Measurements from ENCODE around the gene SELENOM.
"Not testable (repeated sequence)": the region's sequence is repeated elsewhere in the genome, so short reads cannot be mapped to it uniquely, and the experiment has no call there.

Gene SELENOM

DNA sequence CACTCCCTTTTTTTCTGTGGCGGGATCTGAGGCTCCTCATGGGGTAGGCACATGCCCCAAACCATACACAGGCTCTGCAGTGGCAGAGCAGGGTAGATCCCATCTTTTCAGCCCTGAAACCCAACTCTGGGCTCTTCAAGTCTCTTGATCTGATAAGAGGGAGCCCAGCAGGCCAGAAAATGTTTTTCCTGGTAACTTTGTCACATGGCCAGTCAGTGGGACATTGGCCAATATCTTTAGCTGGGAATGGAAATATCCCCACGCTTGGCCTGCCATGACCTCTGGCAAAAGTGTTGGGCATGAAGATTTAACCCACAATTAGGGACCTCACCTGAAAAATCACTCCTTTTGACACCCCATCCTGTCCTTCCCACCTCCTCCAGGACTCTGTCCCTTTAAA is 23.5 kb upstream of the SELENOM start:
- no peak for DNase-seq

DNA sequence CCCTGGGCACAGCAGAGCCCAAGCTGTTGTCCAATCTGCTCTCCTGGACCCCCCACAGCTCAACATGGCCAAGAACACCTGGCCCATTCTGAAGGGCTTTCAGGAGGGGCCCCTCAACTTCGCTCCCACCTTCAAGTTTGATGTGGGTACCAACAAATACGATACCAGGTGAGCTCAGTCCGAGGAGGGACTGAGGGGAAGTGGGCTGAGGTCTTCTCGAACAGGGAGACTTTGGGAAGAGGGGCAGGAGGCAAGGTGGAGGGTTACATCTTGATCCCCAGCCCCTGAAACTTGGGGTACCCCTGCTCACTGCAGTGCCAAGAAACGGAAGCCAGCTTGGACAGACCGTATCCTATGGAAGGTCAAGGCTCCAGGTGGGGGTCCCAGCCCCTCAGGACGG is 20.8 kb upstream of the SELENOM start:
- DNase-seq = no peak

DNA sequence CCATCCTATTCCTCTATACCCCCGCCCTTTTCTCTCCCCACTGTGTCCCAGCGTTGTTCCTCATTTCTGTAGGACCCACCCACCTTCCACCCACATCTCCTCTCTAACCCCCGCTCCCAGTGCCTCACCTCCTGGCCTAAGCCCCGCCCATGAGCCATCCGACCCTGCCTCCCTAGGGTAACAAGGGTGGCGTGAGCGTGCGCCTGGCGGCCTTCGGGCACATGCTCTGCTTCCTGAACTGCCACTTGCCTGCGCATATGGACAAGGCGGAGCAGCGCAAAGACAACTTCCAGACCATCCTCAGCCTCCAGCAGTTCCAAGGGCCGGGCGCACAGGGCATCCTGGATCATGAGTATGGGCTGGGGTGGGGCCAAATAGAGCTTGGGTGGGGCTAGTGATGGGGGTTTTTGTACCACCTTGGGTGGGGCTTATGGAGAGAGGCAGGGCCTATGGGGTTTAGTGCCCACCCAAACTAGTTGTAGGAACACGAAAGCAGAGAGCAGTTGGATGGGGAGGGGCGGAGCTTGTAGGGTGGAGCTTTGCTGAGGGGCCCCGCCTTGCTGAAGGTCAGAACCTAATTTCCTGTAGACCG is 19.9 kb upstream of the SELENOM start:
- no peak for DNase-seq

DNA sequence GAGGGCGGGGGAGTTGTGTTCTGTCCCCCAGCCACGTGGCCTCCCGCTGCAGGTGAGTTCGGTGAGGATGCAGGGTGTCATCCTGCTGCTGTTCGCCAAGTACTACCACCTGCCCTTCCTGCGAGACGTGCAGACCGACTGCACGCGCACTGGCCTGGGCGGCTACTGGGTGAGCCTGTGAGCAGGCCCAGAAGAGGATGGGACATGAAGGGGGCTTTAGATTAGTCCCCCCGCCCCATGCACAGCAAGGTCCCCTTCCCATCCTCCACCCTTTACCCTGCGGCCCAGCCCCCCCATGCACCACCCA is 19.5 kb upstream of the SELENOM start:
- DNase-seq = no peak

DNA sequence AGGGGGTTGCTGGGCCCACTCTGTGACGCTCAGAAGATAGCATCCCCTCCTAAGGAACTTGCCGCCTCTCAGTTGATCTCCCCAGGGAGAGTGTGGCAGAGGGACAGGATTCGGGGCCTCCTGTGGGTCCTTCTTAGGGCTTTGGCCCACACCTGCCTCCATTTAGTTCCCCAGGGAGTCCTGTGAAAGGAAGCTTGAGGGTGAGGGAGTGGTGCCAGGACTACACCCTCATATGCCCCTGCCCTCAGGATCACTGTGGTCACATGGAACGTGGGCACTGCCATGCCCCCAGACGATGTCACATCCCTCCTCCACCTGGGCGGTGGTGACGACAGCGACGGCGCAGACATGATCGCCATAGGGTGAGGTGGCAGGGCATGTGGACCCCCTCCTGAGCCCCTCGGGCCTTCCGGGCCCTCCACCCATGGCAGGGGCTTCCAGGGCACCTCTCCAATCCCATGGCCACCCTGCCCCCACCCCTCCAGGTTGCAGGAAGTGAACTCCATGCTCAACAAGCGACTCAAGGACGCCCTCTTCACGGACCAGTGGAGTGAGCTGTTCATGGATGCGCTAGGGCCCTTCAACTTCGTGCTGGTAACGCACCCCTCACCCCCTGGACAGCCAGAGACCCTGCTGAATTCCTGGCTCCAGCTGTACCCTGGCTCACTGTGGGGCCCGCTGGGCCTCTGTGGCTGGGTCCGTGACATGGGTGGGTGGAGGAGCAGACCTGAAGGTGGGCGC is 18.9 kb upstream of the SELENOM start:
- DNase-seq = no peak

DNA sequence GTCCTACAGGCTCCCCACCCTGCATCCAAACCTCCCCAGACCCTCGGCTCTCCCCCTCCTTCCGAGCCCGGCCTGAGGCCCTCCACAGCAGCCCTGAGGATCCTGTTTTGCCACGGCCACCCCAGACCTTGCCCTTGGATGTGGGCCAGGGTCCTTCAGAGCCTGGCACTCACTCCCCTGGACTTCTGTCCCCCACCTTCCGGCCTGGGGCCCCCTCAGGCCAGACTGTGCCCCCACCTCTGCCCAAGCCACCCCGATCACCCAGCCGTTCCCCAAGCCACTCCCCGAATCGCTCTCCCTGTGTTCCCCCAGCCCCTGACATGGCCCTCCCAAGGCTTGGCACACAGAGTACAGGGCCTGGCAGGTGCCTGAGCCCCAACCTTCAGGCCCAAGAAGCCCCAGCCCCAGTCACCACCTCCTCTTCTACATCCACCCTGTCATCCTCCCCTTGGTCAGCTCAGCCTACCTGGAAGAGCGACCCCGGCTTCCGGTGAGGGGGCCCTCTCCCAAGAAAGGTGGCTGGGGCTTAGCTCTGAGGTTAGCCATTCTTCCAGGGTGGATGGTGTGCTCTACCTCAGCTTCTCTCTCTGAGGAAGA is 18.3 kb upstream of the SELENOM start:
- DNase-seq = no peak

DNA sequence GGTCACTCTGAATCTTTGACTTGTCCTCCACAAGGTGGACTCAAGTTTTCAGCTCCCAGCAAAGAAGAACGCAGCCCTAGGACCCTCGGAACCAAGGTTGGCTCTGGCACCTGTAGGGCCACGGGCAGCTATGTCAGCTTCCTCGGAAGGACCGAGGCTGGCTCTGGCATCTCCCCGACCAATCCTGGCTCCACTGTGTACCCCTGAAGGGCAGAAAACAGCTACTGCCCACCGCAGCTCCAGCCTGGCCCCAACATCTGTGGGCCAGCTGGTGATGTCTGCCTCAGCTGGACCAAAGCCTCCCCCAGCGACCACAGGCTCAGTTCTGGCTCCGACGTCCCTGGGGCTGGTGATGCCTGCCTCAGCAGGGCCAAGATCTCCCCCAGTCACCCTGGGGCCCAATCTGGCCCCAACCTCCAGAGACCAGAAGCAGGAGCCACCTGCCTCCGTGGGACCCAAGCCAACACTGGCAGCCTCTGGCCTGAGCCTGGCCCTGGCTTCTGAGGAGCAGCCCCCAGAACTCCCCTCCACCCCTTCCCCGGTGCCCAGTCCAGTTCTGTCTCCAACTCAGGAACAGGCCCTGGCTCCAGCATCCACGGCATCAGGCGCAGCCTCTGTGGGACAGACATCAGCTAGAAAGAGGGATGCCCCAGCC is 17.6 kb upstream of the SELENOM start:
- DNase-seq = no peak

DNA sequence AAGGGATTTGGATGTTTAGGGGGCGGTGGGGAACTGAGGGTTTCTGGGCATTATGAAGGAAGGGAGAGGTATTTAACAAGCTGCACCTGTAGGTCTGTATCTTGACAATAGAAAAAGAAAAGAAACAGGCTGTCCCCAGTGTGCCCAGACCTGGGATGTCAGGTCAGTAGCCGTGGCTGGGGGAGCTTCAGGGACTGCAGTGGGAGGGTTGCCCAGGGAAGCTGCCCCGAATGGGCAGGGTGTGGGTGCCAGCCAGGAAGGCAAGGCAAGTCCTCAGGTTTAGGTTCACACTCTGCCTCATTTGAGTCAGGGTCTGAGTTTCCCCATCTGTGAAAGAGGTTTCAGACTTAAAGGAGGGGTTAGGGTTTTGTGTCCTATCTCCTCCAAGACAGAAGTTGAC is 16.9 kb upstream of the SELENOM start:
- DNase-seq = no peak

DNA sequence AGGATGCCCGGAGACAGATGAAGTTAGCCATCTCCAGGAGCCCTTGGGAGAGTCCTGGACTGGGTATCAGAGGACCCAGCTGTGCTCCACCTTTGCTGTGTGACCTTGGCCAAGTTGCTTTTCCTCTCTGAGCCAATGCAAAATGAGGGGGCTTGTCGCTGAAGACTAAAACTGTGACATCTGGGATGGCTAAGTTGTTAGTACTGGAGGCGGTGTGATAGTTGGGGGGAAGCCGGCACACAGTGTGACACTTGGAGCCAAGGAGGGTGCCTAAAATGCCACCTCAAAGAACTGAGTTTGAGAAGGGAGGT is 15.9 kb upstream of the SELENOM start:
- no peak for DNase-seq

DNA sequence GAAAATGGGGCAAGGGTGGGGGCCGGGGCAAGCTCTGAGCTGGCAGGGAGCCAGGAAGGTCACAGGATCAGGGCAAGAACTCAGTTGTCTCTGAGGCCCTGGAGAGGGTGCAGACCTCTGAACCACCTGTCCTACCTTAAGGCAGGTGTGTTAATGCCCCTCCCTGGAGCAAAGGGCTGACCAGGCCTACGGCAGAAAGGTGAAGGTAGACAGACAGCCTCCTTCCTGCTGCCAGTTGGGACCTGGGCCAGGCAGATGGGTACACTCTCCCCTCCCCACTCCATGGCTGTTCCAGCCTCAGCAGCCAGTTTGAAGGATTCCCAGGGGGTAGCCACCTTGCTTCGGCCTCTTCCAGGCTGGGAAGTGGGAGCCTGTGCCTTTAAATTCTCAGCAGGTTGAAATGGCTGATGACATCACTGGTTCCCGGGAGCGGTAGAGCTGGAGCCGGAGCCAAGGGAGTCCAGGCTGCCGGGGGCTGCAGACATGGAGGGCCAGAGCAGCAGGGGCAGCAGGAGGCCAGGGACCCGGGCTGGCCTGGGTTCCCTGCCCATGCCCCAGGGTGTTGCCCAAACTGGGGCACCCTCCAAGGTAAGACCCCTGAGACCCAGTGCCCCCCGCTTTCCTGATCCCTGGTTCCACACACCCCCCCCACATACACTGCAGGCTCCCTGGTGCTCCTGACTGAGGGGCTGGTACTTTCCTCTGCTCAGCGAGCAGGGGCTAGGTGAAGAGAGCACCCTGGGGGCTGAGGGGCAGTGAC is 15.3 kb upstream of the SELENOM start, which contains the start of gene INPP5J:
TSS of gene INPP5J (plus strand) at position 435 of the 760 bp plus-strand sequence. CDS start at position 484, 49 bp downstream.
- peak in 1 of 2 experiments; percentile 53 for DNase-seq

DNA sequence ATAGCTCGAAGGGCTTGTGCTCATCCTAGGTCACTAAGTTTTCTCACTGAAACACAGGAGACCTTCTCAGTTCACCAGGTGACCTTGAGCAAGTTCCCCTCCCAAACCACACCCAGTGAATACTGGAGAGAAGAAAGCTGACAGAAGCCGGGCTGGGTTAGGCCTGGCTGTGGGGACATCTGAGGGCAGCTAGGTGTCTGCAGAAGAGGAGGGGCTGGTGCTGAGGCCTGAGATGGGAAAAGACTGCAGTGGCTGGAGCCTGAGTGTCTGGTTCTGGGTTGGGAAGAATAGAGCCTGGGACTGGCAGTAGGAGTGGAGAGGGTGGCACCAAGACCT is 14.8 kb upstream of the SELENOM start:
- DNase-seq = no peak

DNA sequence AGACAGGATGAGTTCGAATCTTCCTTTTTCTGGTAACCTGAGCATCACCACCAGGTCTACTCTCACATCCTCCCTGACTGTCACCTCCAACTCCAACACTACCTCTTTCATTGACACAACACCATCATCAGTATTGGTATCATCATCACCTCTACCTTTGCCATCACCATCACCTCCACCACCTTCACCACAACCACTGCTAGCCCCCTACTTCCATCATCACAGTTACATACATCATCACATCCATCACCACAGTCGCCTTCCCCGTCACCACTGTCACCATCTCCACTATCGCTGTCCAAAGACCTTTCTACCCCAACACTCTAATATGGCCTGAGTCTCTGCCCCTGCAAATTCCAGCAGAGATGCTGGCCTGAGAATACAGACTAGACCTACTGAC is 14.0 kb upstream of the SELENOM start:
- DNase-seq = no peak

DNA sequence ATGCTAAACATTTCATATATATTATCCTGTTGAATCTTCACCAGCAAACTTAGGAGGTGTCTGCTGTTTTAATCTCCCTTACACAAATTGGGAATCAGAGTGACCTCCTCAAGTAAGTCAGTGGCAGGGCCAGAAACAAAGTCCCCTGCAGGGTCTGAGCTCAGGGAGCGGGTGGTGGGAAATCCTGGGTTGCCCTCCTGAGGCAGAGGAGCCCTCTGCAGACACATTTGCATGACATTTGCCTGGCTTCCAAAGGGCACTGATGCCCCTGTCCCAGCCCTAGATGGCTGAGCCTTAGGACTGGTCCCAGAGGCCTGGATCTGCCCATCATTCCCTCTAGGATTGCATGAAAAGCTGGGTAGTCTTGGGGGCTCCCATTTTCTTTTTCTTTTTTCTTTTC is 13.3 kb upstream of the SELENOM start:
- DNase-seq = no peak

DNA sequence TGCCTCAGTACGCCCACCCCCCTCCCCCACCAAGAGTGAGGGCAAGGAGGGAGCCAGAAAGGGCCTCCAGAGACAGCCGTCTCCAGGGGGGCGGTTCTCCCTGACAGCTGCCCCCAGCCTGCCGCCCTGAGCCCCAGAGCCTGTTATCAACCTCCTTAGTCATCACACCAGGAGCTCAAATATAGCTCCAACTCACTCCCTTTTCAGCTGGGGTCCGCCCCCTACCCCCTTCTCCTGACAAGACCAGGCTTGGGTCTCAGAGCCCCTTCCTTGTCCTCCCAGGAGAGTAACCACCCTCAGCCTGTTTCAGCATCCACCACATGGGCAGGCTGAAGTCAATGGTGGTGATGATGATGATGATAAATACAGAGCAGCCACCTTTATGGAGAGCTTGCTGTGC is 12.9 kb upstream of the SELENOM start:
- no peak for DNase-seq

DNA sequence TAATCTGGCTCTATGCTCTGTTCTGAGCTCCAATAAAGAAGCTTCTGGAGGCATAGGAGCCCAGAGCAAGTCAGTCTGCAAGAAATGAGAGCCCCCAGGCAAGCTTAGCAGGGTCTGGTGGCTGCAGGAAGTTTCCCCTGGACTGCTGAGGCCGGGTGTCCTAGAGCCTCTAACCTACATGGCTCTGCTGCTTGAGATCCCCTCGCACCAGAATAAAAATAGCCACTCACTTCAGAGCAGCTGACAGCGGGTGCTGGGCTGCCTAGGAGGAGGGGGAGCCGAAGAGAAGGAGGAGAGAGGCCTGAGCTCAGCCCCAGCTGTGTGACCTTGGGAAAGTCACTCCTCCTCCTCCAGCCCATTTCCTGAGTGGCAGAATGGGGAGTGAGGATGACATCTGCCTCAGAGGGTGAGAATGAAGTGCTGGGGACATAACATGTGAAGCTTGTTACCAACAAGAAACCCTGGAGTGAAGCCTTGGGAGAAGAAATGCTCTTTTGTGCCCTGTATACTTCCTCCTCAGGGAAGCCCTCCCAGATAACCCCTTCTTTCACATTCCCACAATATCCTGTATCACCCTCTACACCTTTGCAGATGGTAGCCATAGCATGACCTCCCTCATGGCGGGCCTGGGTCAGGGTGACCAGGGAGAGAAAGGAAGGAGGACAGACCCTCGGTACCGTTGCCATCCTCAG is 11.8 kb upstream of the SELENOM start:
- no peak for DNase-seq

DNA sequence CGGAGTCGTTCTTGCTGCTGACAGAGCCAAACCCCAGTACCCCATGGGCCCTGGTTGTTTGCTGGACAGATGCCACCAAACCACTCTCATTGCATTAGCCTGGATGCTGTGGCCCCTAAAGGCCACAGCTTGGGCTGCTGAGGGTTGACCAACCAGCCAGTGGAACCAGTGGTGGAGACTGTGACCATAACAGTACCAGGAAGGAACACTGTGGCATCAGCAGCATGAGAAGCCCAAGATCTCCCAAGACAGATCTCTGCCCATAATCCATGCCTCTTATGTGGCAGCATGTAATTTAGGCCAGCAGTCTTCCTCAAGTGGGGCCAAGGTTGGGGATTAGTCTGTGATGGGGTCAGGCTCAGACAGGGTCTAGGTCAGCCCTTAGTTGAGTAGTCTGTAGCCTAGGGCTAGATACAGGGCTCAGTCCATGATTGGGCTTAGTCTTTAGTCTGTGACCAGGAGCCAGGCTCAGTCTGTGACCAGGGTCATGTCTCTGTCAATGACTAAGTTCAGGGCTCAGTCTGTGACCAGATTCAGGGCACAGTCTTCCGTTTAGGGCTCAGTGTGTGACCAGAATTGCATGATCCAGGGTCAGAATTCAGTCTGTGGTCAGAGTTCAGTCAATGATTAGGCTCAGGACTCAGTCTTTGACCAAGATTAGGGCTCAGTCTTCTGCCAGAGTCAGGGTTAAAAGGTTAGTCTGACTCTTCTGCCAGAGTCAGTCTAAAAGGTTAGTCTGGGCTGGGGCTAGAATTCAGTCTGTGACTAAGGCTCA is 10.9 kb upstream of the SELENOM start:
- DNase-seq = no peak

DNA sequence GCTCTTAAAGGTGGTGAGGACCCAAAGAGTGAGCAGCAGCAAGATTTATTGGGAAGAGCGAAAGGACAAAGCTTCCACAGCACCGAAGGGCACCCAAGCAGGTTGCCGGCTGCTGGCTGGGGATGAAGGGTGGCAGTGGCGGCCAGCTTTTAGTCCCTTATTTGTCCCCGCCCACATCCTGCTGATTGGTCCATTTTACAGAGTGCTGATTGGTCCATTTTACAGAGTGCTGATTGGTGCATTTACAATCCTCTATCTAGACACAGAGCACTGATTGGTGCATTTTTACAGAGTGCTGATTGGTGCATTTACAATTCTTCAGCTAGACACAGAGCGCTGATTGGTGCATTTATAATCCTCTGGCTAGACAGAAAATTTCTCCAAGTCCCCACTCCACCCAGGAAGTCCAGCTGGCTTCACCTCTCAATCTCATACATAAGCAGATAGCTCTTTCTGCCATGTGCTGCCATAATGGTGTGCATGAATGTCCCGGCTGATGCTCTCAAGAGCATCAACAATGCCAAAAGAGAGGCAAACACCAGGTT is 5.3 kb upstream of the SELENOM start:
- not testable (repeated sequence) for DNase-seq

DNA sequence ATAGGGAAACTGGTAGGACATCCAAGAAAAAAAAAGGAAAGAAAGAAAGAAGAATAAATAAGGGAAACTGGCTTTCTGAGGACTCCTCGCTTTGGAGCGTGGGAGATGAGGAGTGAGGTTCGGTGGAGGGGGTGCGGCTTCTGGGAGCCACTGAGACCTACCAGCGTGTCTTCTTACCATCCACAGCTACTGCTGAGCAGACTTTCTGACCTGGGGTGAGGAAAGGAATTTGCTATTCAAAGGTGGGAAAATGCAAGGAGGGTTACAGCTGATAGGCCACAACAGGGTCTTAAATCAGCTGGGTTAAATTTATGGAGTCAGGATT is 488 bp upstream of the SELENOM start:
- DNase-seq = no peak

DNA sequence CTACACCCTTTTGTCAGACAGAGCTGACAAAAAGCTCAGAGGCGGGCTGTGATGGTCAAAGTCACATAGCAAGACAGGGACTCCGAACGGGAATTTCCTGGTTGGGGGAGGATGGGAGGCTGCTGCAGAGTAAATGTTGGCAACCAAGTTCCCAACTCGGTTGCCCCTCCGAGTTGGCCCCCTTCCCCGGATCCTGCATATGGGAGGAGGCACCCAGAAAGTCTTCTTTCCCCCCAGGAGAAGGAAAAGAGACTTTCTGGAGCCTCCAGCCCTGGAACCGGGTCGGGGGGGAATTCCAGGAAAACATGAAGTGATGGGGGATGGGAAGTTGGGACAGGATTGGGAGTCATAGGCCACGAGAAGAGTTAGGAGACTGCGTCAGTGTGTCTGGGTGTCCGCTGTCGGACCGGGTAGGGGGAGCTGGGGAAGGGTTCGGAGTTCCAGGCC is 614 bp downstream of the SELENOM start:
- DNase-seq = no peak

DNA sequence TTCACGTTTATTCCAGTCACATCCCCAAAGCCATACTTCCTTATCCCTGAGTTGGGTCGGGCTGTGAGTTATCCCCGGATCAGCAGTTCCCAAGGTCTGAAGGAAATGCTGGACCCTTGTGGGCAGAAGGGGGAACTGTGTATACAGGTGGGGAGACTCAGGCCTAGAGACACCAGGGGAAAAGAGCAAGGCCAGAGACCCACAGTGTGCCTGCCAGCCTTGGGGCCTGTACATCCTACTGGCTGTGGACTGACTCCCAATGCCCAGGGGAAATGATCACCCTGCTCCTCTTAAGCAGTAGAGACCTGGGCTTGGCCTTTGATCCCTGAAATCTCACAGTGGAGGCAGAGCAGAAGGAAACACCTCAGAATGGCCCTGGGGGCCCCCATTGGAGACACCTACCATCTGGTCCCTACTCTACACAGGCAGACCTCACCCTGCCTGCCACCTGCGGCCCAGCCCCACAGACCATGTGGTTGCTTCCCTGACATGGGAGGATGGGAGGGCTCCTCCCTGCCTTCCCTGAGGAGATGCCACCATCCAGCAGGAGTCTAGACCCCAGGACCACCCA is 1.3 kb downstream of the SELENOM start:
- no peak for DNase-seq

DNA sequence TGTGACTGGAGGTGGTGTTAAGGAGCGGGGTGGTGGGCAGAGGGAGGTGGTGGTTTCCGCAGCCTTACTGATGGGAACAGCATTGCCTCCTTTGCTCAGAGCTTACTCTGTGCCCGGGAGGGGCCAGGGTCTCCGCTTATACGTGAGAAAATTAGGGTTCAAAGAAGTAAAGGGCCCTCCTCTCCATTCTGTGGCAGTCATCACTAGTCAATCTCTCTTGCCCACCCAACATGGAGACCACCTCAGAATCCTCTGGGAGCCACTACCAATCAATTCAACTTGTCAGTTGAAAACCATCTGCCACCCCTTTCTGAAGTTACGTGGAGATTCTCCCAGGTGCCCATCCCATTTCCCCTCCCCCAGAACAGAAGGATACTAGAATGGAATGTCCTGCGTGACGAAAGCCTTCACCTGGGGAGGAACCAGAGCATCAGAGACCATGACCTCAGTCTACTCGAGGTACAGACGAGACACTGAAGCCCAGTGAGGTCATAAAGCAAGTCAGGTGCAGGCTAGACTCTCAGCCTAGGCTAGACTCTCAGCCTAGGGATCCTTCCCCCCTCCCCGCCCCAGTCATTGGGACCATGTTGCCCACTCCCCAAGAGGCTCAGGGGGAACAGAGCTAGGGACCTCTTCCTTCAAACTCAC is 2.0 kb downstream of the SELENOM start:
- DNase-seq = no peak

All from NCI-H1930 (cell line).